Measurements from ENCODE around the gene CATSPERZ.

The CATSPERZ gene

DNA sequence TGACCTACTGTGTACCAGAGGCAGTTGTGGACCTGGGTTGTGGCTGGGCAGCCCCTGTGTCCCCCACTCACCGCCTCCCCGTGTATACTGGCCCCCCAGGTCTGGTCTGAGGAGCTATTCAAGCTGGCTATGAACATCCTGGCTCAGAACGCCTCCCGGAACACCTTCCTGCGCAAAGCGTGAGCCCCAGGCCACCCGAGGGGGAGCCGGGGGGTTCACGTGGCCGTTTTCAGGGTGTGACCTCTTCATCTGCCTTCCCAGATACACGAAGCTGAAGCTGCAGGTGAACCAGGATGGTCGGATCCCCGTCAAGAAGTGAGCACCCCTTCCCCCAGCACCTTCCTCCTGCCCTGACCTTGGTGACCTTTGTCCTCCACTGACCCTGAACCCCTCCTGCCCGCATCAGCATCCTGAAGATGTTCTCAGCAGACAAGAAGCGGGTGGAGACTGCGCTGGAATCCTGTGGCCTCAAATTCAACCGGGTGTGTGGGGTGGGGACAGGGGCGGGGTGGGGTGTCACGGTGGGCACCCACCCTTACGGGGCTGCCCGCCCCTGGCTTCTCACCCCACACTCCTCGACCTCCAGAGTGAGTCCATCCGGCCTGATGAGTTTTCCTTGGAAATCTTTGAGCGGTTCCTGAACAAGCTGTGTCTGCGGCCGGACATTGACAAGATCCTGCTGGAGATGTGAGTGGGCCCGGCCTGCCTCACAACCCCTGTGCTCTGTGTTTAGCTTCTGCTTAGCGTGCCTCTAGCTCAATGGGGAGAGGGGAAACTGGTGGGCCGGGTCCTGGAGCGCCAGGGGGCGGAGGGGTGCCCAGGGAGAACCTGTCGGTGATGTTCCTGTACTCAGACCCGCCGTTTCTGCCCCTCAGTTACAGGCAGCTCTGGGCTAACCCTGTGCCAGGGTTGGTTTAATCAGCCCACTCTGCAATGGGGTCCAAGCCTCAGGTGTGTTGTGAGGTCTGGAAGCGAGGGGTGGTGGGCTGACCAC, 44.7 kb upstream of the CATSPERZ start:
- H3K9me3 ChIP-seq (ENCODE audit: control insufficient read depth in 5 of 5, low read length in 5 of 5): no peaks in the 10 kb centered on the region
- no peak overlapping the region for H3K4me3 ChIP-seq (ENCODE audit: low read depth in 1 of 5, low read length in 5 of 5)
- H3K9ac ChIP-seq (ENCODE audit: low read length in 5 of 5): no peak overlapping the region
- H3K4me1 ChIP-seq (ENCODE audit: control insufficient read depth in 5 of 5, insufficient read depth in 5 of 5, low read length in 5 of 5): peaks cover 0 to 33% (median 31%) of the 10 kb centered on the region in 5 donors
- H3K27me3 ChIP-seq (ENCODE audit: control insufficient read depth in 5 of 5, insufficient read depth in 4 of 5, low read length in 5 of 5): no peaks in the 10 kb centered on the region
- H3K36me3 ChIP-seq (ENCODE audit: control insufficient read depth in 5 of 5, insufficient read depth in 5 of 5, low read length in 5 of 5): peaks cover 0 to 60% (median 52%) of the 10 kb centered on the region in 5 donors
- no peak overlapping the region for H3K27ac ChIP-seq (ENCODE audit: low read depth, low read length)

- Histone ChIP-seq H3K9ac (ENCODE audit: low read length in 5 of 5) (no peak overlapping the region), H3K27ac (ENCODE audit: low read depth, low read length) (no peak overlapping the region), H3K4me3 (ENCODE audit: low read depth in 1 of 5, low read length in 5 of 5) (no peak overlapping the region), H3K27me3 (ENCODE audit: control insufficient read depth in 5 of 5, insufficient read depth in 4 of 5, low read length in 5 of 5) (no peaks in the 10 kb centered on the region), H3K4me1 (ENCODE audit: control insufficient read depth in 5 of 5, insufficient read depth in 5 of 5, low read length in 5 of 5) (peaks cover 0 to 26% (median 23%) of the 10 kb centered on the region in 5 donors), H3K36me3 (ENCODE audit: control insufficient read depth in 5 of 5, insufficient read depth in 5 of 5, low read length in 5 of 5) (peaks cover 0 to 65% (median 55%) of the 10 kb centered on the region in 5 donors), H3K9me3 (ENCODE audit: control insufficient read depth in 5 of 5, low read length in 5 of 5) (no peaks in the 10 kb centered on the region)
Observed at GRCh38 chr11:64256300-64256699, 43.9 kb upstream of the CATSPERZ start.

DNA sequence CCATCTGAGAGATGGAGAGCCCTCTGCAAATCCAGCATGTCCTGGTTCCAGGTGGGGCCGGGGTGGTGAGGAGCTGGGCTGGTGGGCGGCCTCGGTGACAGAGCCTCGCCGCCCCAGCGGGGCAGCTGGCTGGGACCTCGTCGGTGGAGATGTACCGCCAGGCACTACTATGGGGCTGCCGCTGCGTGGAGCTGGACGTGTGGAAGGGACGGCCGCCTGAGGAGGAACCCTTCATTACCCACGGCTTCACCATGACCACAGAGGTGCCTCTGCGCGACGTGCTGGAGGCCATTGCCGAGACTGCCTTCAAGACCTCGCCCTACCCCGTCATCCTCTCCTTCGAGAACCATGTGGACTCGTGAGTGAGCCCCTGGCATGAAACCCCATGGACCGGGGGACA, 41.8 kb upstream of the CATSPERZ start:
- Histone ChIP-seq H3K4me1 (ENCODE audit: control insufficient read depth in 5 of 5, insufficient read depth in 5 of 5, low read length in 5 of 5) (peaks cover 0 to 9% (median 5%) of the 10 kb centered on the region in 5 donors), H3K9ac (ENCODE audit: low read length in 5 of 5) (no peak overlapping the region), H3K4me3 (ENCODE audit: low read depth in 1 of 5, low read length in 5 of 5) (no peak overlapping the region), H3K27me3 (ENCODE audit: control insufficient read depth in 5 of 5, insufficient read depth in 4 of 5, low read length in 5 of 5) (no peaks in the 10 kb centered on the region), H3K36me3 (ENCODE audit: control insufficient read depth in 5 of 5, insufficient read depth in 5 of 5, low read length in 5 of 5) (peaks cover 0 to 85% (median 73%) of the 10 kb centered on the region in 5 donors), H3K9me3 (ENCODE audit: control insufficient read depth in 5 of 5, low read length in 5 of 5) (no peaks in the 10 kb centered on the region), H3K27ac (ENCODE audit: low read depth, low read length) (no peak overlapping the region)

- Histone ChIP-seq H3K36me3 (ENCODE audit: control insufficient read depth in 5 of 5, insufficient read depth in 5 of 5, low read length in 5 of 5) (peaks cover 0 to 92% (median 80%) of the 10 kb centered on the region in 5 donors), H3K9me3 (ENCODE audit: control insufficient read depth in 5 of 5, low read length in 5 of 5) (no peaks in the 10 kb centered on the region), H3K9ac (ENCODE audit: low read length in 5 of 5) (no peak overlapping the region), H3K4me3 (ENCODE audit: low read depth in 1 of 5, low read length in 5 of 5) (no peak overlapping the region), H3K4me1 (ENCODE audit: control insufficient read depth in 5 of 5, insufficient read depth in 5 of 5, low read length in 5 of 5) (peaks cover 0 to 2% (median 0%) of the 10 kb centered on the region in 5 donors), H3K27ac (ENCODE audit: low read depth, low read length) (no peak overlapping the region), H3K27me3 (ENCODE audit: control insufficient read depth in 5 of 5, insufficient read depth in 4 of 5, low read length in 5 of 5) (no peaks in the 10 kb centered on the region)
Observed at GRCh38 chr11:64258946-64259532, 41.1 kb upstream of the CATSPERZ start.

DNA sequence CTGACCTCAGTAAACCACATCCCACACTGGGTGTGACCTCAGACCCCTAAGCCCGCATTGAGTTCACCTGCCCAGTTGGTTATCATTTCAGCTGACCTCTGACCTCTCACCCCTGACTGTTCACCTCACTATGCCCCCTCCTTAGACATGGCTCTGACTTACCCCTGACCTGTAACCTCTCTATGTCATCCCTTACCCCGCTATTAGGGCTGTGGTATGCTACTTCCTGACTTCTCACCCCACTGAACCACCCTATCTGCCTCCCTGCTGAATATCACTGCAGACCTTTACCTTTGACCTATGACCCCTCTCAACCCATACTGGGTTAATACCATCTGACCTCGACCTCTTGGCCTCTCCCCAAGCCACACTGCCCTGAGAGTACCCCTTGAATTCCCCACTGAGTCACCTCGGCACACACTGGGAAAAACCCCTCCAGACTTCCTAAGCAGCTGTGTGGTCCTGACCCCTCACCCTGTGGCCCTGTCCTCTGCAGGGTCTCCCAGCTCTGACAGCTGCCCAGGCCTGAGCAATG, 40.6 kb upstream of the CATSPERZ start:
- H3K9ac ChIP-seq (ENCODE audit: low read length in 5 of 5): no peak overlapping the region
- H3K27ac ChIP-seq (ENCODE audit: low read depth, low read length): no peak overlapping the region
- no peaks in the 10 kb centered on the region for H3K9me3 ChIP-seq (ENCODE audit: control insufficient read depth in 5 of 5, low read length in 5 of 5)
- H3K27me3 ChIP-seq (ENCODE audit: control insufficient read depth in 5 of 5, insufficient read depth in 4 of 5, low read length in 5 of 5): no peaks in the 10 kb centered on the region
- H3K36me3 ChIP-seq (ENCODE audit: control insufficient read depth in 5 of 5, insufficient read depth in 5 of 5, low read length in 5 of 5): peaks cover 0 to 92% (median 83%) of the 10 kb centered on the region in 5 donors
- no peak overlapping the region for H3K4me3 ChIP-seq (ENCODE audit: low read depth in 1 of 5, low read length in 5 of 5)
- no peaks in the 10 kb centered on the region for H3K4me1 ChIP-seq (ENCODE audit: control insufficient read depth in 5 of 5, insufficient read depth in 5 of 5, low read length in 5 of 5)

DNA sequence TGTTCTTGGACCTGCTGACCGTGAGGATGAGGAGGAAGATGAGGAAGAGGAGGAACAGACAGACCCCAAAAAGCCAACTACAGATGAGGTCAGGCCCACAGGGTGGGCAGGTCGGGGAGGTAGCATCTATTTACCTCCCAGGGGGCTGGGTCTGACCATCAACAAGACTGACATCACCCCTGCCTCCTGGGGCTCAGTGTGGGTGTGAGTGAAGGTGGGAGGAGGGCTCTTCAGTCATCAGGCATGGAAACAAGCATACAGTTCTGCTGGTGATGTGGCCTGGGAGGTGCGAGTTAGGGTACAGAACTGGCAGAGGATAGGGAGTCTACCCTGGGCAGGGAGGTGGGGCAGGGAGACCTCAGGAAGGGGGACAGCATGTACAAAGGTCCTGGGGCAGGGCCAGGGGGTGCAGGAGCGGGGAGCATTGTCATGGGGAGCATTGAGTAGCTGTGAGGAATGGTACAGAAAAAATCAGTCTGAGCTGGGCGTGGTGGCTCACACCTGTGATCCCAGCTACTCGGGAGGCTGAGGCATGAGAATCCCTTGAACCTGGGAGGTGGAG, 39.9 kb upstream of the CATSPERZ start:
- Histone ChIP-seq H3K4me1 (ENCODE audit: control insufficient read depth in 5 of 5, insufficient read depth in 5 of 5, low read length in 5 of 5) (no peaks in the 10 kb centered on the region), H3K9ac (ENCODE audit: low read length in 5 of 5) (no peak overlapping the region), H3K36me3 (ENCODE audit: control insufficient read depth in 5 of 5, insufficient read depth in 5 of 5, low read length in 5 of 5) (peaks cover 0 to 90% (median 79%) of the 10 kb centered on the region in 5 donors), H3K4me3 (ENCODE audit: low read depth in 1 of 5, low read length in 5 of 5) (no peak overlapping the region), H3K27ac (ENCODE audit: low read depth, low read length) (no peak overlapping the region), H3K27me3 (ENCODE audit: control insufficient read depth in 5 of 5, insufficient read depth in 4 of 5, low read length in 5 of 5) (no peaks in the 10 kb centered on the region), H3K9me3 (ENCODE audit: control insufficient read depth in 5 of 5, low read length in 5 of 5) (no peaks in the 10 kb centered on the region)

DNA sequence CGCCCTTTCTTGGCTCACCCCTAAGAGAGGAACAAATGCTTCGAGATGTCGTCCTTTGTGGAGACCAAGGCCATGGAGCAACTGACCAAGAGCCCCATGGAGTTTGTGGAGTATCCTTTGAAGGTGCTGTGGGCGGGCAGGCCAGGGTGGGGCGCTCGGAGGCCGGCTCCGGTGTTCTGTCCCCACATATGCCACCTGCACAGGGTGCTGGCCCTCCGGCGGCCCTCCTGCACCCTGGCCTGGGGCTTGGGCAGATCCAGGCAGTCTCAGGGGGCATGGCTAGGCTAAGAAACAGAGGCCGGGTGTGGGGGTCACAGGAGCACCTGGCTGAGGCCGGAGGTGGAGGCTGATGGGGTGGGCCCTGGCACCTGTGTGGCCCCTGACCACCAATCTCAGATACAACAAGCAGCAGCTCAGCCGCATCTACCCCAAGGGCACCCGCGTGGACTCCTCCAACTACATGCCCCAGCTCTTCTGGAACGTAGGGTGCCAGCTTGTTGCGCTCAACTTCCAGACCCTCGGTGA, 38.5 kb upstream of the CATSPERZ start:
- Histone ChIP-seq H3K36me3 (ENCODE audit: control insufficient read depth in 5 of 5, insufficient read depth in 5 of 5, low read length in 5 of 5) (peaks cover 0 to 91% (median 80%) of the 10 kb centered on the region in 5 donors), H3K27ac (ENCODE audit: low read depth, low read length) (no peak overlapping the region), H3K4me1 (ENCODE audit: control insufficient read depth in 5 of 5, insufficient read depth in 5 of 5, low read length in 5 of 5) (peaks cover 0 to 2% (median 0%) of the 10 kb centered on the region in 5 donors), H3K27me3 (ENCODE audit: control insufficient read depth in 5 of 5, insufficient read depth in 4 of 5, low read length in 5 of 5) (no peaks in the 10 kb centered on the region), H3K4me3 (ENCODE audit: low read depth in 1 of 5, low read length in 5 of 5) (no peak overlapping the region), H3K9me3 (ENCODE audit: control insufficient read depth in 5 of 5, low read length in 5 of 5) (no peaks in the 10 kb centered on the region), H3K9ac (ENCODE audit: low read length in 5 of 5) (no peak overlapping the region)

DNA sequence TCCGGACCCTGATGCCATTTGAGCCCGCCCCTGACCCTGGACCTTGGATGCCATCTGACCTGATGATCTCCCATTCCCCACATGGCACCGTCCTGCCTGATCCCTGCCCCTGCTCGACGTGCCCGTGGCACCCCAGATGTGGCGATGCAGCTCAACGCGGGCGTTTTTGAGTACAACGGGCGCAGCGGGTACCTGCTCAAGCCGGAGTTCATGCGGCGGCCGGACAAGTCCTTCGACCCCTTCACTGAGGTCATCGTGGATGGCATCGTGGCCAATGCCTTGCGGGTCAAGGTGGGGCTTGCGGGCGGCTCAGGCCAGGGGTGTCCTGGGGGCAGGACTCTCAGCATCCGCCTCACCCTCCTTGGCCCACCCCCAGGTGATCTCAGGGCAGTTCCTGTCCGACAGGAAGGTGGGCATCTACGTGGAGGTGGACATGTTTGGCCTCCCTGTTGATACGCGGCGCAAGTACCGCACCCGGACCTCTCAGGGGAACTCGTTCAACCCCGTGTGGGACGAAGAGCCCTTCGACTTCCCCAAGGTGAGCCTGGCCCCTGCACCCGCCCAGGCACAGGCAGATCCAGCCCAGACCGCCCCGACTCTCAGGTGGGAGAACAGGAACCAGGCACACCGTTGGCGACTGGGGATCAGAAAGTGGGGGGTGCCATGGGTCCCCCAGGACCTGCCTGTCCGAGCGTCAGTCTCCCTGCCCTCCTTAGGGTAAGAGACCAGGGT, 37.7 kb upstream of the CATSPERZ start:
- Histone ChIP-seq H3K4me3 (ENCODE audit: low read depth in 1 of 5, low read length in 5 of 5) (no peak overlapping the region), H3K9me3 (ENCODE audit: control insufficient read depth in 5 of 5, low read length in 5 of 5) (no peaks in the 10 kb centered on the region), H3K27me3 (ENCODE audit: control insufficient read depth in 5 of 5, insufficient read depth in 4 of 5, low read length in 5 of 5) (no peaks in the 10 kb centered on the region), H3K36me3 (ENCODE audit: control insufficient read depth in 5 of 5, insufficient read depth in 5 of 5, low read length in 5 of 5) (peaks cover 0 to 85% (median 78%) of the 10 kb centered on the region in 5 donors), H3K4me1 (ENCODE audit: control insufficient read depth in 5 of 5, insufficient read depth in 5 of 5, low read length in 5 of 5) (peaks cover 0 to 8% (median 5%) of the 10 kb centered on the region in 5 donors), H3K27ac (ENCODE audit: low read depth, low read length) (no peak overlapping the region), H3K9ac (ENCODE audit: low read length in 5 of 5) (no peak overlapping the region)

Measured in subcutaneous abdominal adipose tissue (tissue), 5 donors.